Mucosa of gallbladder (tissue), 1 donor: ENCODE data around the gene TMEM213. TPM values are rescaled to one million over a fixed set of nuclear protein-coding genes. Genes with fewer than 3 reads are reported as not detected.
A peak's percentile ranks its signal among the peaks of the same experiment; 100 is the strongest.

ENCODE experiments used
- DNase-seq: peaks from one replicate; pipeline ENCODE4 v3.0.0-alpha.2; 2020; ENCODE audit warnings: low spot score
- total RNA-seq: library from RNA; stranded (reverse); gene quantifications from one replicate; pipeline ENCODE4 v1.2.1, GENCODE V29; 2021
- donor health status: DM: no; HTN: no; CAD: no.

Gene TMEM213, protein sequence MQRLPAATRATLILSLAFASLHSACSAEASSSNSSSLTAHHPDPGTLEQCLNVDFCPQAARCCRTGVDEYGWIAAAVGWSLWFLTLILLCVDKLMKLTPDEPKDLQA
- total RNA-seq, result 0.12 TPM

DNA sequence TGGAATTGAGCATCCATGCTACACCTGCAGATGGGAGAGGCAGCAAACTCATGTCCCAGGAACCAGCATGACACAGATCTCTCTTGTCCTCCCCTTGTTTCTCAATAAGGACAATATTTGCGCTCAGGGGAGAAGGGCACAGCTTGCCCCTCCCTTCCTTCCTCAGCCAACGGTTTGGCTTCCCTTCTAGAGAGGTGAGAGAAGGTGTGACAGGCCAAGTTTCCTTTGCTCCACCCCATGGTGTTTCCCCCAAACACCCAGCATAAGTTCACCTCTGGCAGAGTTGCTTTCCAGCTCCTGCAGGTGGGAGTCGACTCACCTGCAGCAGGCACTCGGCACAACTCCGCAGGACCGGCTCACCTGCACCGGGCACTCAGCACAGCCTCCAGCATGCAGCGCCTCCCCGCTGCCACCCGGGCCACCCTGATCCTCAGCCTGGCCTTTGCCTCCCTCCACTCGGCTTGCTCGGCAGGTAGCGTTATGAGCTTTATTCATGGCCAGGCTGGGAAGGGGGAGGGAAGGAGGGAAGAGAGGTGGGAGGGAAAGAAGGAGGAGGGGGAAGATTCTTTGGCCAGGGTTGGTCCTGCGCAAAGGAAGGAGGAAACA lies at the start of gene TMEM213, which contains the start of gene ATP6V0A4:
TMEM213 (plus strand) TSS at position 280 of the 606 bp plus-strand sequence; CDS start at position 391, 111 bp downstream.
ATP6V0A4 (minus strand) TSS at position 482 of the 606 bp plus-strand sequence. CDS start 26,949 bp downstream, outside the sequence.
- no peak for DNase-seq

DNA sequence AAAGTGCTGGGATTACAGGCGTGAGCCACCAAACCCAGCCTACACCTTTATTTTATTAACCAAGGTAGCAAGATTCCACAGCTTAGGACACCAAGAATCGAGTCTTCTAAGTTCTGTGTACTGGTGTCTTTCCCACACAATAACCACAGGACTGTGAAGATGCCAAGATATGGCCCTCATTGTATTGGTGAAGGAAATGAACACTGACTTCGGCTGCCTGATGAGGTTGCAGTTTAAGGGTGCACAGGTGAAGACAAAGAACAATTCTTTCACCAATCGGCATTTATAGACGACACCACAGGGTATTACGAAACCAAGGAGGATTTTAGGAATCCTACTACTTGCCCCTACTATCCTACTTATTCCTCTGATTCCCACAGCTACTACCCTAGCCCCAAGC lies 49.1 kb upstream of the TMEM213 start:
- no peak for DNase-seq

DNA sequence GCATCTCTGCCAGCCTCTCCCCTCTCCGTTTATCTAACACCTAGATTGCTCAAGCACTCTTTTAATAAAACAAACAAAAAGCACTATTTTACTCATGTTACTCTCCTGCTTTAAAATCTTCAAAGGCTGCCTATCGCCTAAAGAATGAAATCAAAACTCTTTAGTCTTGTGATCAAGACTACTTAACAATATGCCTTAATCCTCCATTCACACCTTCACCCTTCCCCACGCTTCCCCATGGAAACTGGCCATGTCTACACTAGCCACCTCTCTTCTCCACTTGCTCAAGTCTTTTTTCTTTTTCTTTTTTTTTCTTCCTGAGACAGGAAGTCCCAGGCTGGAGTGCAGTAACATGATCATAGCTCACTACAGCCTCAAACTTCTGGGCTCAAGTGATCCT lies 47.8 kb upstream of the TMEM213 start:
- no peak for DNase-seq

DNA sequence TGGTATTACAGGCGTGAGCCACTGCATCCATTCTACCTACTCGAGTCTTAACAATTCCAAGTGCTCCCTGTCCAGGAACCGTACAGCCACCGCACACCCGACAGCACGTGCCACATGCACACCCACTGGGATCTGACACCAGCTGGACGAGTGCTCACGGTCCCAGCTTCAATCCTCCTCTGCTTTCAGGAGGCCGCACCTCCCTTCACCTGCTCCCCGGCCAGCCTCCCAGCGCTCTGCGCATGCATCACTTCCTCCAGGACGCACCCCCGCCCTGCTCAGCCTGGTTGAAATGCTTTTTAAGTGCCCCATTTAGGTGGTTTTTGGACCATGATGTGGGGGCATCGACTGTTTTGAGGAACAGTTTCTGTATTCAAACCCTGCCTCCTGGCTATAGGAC lies 47.3 kb upstream of the TMEM213 start:
- DNase-seq, result no peak

DNA sequence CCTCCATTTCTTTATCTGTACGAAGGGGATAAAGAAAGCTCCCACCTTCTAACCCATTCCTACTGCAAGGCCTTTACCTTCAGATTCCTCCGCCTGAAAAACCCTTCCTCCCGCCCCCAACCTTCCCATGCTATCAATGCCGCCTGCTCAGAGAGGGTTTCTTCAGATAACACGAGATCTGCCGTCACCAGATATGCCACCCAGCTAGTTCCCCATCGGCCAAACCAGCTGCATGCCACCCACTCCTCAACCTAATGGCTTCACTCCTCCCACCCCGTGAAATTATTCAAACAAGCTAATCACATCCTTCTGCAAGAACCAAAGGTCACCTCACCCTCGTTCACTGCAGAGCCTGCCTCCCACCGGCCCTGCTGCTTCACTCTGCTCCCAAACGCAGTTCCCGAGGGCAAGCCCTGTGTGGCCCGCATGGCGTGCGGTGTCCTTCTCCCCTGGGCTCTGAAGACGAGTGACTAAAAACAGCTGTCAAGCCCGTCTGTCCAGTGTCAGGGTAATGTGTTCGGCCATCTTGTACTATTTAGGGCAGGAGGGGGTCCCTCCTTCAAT lies 46.8 kb upstream of the TMEM213 start:
- no peak for DNase-seq

DNA sequence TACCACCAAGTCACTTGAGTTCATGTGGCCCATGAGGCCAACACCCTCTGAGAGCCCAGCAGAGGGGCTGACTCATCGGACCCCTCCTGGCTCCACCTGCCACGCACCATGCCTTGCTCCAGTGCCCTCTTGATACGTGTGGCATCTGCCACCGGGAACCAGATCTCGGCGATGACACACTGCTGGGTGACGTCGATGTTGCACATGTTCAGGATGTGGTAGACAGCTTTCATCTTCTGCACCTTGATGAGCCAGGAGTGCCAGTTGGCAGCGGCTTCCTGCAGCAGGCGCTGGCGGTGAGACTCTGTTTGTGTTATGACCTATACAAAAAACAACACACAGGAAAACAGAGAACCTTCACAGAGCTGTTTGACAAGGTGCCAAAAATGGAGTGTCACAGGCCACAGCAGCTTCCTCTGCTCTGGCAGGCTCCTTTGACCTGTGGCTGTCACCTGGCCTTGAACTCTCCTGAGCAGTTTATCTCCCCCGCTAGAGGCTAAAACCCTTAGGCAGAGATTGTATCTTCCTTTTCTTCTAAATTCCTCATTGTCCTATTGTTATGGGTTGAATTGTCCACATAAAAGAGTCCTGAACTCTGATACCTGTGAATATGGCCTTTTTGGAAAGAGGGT lies 45.2 kb upstream of the TMEM213 start:
- peak; percentile 78 for DNase-seq

DNA sequence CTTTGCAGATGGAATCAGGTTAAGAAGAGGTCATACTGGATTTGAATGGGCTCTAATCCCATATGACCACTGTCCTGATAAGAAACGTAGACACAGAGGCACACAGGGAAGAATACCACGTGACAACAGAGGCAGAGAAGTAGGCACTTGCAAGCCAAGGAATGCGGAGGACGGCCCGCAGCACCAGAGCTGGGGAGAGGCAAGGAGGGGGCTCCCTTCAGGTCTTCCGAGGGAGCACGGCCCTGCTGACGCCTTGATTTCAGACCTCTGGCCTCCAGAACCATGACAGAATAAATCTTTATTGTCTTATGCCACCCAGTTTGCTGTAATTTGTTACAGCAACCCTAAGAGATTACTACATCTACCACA lies 44.7 kb upstream of the TMEM213 start:
- no peak for DNase-seq

DNA sequence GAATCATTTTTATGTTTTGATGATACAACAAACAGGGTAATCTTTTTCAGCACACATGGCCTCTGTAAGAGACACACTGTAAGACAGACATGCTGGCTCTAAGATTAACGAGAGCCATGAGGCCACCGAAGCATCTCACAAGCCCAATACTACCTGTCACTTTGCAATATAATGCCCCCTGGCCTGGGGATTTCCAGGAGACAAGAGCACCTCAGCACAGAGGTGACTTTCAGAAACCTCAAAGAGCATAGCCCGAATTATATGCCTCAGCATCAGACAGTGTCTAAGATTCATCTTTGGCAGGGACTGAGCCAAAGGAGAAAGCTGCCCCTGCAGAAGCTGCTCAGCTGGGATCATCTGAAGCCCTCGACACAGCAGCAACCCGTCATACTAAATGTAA lies 44.2 kb upstream of the TMEM213 start:
- no peak for DNase-seq

DNA sequence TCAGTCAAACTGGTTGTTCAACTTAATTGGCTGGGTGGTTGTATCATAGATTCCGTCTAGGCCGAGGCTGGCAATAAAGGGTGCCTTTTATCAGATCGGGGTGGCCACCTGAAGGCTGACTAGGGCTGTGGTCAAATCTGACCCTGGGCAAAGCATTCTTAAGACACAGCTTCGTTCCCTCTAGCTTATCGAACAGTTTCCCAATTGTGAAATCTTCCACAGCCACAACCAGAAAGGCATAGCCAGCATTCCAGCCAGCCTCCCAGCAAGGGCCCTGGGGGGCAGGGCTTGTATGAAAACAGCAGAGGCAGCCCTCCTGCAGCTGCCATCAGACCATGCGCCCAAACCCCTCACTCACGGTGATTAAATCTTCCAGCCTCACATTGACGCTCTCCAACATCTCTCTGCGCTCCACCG lies 42.5 kb upstream of the TMEM213 start:
- DNase-seq, result no peak

DNA sequence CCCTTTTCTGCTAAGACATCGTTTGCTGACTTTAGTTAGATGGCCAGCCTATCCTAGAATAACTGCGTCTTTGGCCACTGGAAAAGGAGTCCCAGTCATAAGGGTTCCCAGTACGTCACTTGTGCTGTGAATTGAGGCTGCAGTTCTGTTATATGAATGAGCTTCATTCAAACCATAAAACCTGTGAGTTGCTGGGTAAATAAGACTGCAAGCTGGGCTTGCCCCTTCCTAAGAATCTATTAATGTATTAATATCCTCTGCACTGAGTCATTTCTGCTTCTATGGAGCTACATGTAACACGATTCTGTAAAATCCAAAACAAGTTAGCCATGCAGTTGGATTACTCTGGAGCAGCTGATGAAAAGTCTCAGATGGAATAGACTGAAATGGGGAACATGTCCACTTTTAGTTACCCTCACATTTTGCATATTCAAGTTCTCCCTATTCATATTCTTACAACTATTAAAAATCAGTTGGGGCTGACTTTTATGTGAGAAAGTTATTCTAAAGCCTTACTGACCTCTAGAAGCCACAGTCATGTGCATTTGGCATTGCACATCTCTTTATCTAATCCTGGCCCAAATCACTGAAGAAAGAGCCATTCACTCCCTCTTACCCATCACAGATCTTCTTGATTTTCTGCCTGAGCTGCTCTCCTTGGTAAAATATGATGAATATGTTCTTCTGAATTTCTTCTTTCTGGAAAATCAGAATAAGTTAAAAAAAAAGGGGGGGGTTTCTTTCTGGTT lies 41.8 kb upstream of the TMEM213 start:
- no peak for DNase-seq

DNA sequence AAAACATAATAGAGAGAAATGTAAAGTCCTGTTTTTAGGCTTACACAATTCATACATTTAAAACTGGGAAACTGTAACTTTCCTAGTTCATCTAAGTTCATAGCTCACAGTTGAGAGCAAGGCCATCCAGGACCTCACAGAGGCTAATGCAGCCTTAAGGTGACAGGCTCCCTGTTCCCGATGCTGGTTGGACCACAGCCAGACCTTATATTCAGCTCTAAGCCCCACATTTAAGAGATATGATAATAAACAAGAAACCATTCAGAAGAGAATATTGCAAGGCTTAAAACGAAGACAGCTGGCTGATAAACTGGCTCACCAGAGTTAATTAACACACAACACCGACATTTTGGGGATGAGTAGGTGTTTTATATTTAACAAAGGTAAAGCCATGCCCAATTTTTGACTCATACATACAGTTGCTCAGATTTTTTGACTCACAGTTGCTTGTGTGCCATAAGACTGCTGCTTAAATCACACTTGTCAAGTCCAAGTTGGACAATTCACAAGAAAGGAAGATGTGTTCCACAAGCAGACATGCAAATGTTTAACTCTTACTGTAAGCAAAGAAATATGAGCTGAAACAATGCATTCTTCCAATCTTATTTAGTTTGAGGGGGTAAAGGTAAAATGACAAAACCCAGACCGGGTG lies 41.1 kb upstream of the TMEM213 start:
- DNase-seq, result no peak

DNA sequence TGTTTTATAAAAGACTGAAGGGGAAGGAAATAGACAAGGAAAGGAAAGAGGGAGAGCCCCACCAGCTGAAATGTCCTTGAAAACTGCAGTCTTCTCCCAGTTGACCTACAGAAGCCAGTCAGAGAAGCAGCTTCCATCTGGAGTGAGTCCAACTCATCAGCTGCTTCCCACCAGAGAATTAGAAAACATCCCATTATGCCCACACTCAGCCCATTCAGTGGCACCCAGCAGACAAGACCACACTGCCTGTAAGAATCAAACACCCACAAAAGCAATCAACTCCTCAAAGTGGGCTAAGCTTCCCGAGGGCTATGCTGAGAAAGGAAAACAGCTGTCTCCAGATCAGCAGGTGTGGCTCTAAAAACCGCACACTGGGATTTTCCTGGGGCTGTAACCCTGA lies 29.6 kb upstream of the TMEM213 start:
- no peak for DNase-seq

DNA sequence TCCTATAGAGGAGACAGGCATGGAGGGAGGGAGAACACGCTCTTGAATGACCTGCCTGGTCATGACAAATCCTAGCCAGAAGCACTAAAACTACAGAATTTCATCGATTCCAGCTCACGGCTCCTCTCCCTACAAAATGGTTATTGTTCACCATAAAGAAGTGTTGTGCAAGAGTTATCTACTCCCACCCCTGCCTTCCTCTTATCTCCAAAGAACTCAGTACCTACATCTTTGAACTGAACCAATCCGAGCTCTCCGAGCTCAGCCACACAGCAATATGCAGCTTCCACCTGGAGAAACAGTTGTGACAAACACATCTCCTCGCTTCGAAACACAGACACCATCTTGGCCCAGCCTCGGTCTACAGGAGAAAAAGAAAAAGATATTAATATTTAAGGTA lies 26.9 kb upstream of the TMEM213 start:
- no peak for DNase-seq

DNA sequence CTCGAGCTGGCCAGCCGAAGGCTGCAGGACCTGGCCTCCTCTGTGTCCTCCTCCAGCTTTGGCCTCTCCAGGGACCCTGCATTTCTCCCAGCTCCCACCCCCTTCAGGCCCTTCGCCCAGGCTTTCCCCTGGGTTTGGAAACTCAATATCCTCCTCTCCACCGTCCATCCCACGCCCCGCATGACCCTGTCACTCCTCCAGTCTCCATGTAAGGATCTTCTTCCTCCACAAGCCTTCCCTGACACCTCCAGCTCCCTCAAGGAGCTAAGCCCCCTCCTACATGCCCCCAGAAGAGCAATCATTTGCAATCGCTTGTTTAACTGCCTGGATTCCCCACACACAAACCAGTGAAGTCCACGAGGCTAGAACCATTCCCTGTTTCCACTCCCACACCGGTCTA lies 24.6 kb upstream of the TMEM213 start:
- no peak for DNase-seq

DNA sequence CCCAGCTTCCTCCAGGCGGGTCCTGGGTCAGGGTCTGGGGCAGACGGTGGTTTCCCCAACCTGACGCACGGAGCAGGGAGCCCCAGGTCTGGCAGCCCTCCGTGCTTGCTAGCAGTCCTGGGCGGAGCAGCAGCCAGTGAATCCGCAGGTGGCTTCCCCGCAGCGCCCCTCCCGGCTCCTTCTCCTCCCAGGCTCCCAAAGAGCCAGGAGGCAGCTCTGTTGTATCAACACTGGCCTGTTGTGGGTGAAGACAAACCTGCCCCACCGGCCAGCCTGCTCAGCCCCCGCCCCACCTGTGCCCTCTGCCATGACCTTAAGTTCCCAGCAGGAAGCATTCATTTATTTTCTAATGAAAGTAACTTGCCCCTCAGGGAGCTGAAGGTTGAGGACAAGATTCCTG lies 24.0 kb upstream of the TMEM213 start:
- DNase-seq, result no peak

DNA sequence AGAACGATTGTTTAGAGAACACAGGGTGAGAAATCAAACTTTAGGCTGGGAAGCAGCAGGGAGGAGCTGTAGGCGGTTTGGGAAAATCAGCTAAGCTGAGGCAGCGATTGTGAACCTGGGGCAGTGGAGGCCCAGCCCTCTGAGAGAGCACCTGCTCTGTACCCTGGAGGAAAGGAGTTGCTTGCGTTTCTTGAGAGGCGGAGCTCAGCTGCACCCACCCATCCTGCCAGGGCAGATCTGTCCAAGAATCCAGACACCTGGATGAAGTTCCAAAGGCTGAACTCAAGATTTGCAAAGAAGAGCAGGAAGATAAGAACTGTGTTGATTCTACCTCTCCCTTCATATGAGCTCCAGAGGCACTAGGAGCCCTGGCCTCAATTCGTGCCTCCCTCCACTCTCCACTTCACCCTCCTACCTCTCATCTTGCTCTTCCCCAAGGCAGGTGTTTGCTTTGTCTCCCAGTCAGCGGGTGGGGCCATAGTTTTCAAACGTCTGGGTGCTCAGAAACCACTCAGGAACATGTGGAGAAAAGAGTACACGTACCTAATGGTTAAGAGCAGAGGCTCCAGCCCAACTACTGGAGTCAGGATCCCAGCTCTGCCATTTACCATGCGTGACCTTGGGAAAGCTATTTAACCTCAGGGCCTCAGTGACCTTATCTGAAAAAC lies 21.5 kb upstream of the TMEM213 start:
- DNase-seq, result no peak

DNA sequence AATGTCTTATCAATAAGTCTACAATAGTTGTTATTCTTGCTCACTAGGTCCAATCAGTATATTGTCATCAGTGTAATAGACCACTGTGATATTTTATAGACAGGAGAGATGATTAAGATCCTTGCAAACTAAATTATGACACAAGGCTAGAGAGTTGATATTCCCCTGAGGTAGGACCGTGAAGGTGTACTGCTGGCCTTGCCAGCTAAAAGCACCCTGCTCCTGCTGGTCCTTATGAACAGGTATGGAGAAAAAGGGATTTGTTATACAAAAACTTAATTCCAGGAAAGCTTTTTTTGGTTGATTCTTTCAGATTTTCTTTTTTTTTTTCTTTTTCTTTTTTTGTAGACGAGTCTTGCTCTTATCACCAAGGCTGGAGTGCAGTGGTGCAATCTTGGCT lies 16.8 kb upstream of the TMEM213 start:
- DNase-seq, result no peak

DNA sequence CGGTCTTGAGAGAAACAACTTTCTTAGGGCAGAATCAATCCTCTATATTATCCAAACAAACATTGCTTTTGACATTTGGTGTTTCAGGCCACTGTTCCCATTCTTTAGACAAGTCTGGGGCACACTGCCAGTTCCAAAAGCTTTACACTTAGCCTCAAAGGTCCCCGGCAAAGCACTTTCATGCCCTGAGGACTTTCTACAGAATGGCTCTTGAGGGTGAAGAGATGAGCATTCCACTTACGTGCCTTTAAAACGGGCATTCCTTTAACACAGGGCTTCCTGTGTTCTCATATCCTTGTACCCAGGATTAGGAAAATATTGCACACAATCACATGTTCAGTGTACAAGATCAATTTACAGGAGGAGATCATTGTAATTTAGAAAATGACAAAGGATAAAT lies 13.1 kb upstream of the TMEM213 start:
- DNase-seq, result no peak

DNA sequence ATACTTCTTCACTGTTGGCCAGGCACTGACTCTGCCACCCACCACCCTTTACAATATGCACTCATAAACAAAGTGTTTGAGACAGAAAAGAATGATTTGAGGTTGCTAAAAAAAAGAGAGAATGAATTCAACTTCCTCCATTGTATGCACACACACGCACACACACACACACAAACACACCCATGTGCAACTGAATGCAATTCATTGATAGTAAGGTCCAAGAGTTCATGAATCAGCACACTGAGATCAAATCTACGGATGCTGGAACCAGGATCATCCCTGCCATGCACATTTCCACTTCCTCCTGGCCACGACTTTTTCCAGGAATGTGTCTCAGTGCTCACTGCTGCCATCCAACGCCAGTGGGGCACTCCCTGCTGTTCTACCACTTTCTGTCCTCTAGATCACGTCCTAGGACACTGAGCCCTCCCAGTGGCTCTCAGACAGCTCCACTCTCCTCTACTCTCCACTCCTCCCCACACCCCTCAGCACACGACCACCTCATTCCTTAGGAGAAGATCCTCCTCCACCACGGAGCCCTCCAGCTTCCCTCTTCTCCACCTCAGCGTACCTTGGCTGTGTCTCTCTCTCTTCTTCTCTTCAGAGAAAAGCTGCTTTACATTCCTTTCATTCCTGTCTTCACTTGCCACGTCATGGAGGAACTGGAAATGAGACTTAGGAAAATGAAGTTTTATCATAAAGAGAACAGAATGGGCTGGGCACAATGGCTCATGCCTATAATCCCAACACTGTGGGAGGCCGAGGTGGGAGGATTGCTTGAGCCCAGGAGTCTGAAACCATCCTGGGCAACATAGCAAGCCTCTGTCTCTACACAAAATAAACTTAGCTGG lies 12.0 kb upstream of the TMEM213 start:
- no peak for DNase-seq

DNA sequence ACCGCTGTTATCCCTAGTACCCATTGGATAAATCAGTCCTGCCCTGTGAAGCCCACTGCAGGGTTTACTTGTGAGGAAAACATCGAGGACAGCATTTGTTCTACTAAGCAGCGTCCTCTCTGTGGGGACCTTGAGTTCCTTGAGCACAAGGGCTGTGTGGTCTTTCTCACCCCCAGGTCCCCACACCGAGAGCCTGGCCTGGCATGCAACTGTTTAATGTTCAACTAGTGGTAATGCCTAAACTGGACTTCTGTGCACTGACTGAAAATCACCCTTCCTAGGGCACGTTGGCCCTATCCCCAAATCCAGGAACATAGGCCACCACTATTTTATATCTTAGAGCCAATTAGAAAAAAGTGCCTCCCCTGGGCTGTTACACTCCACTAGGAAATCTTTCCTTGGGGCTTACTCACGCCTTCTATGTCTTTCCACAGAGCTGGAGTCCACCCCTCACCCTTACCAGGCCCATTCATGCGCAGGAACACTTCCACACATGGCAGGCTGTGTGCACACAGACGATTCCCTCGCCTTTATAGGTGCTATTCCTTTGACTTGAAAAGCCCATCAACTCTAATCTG lies 1.7 kb upstream of the TMEM213 start:
- no peak for DNase-seq
